ENCODE measurements around the gene SLC6A3. TPM values are rescaled to one million over a fixed set of nuclear protein-coding genes. Genes with fewer than 3 reads are reported as not detected.

Gene SLC6A3
- total RNA-seq, 1 experiment from 2014 or later: 0.05 TPM

DNA sequence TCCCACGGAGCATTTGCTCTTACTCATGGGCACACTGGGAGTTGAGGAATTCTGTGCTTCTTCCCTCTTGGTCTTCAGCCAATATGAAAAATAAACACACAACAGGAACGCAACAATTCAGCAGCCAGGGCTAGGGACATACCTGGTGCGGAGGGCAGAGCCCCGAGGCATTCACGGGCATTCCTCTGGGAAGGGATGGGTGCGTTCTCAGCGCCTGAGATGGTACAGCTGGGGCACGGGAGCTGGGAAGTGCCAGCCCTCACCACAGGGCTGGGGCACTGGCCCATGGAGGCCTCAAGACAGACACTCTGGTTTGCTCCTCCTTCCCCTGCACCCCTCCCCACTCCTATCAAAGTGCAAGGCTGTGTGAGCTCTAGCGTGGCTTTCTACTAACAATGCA lies 2.1 kb downstream of the SLC6A3 start:
- no peak for TF ChIP-seq SIN3A (IDR thresholded peaks at IDR 0.05; ENCODE audit: borderline replicate concordance, insufficient read depth, low read depth, low read length)
- no peak for TF ChIP-seq TCF7L2 (IDR thresholded peaks at IDR 0.05; ENCODE audit: low read depth, low read length)
- TF ChIP-seq POLR2AphosphoS5 (IDR thresholded peaks at IDR 0.05; ENCODE audit: low read depth, low read length): no peak
- TF ChIP-seq, protein P1, sequence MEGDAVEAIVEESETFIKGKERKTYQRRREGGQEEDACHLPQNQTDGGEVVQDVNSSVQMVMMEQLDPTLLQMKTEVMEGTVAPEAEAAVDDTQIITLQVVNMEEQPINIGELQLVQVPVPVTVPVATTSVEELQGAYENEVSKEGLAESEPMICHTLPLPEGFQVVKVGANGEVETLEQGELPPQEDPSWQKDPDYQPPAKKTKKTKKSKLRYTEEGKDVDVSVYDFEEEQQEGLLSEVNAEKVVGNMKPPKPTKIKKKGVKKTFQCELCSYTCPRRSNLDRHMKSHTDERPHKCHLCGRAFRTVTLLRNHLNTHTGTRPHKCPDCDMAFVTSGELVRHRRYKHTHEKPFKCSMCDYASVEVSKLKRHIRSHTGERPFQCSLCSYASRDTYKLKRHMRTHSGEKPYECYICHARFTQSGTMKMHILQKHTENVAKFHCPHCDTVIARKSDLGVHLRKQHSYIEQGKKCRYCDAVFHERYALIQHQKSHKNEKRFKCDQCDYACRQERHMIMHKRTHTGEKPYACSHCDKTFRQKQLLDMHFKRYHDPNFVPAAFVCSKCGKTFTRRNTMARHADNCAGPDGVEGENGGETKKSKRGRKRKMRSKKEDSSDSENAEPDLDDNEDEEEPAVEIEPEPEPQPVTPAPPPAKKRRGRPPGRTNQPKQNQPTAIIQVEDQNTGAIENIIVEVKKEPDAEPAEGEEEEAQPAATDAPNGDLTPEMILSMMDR (IDR thresholded peaks at IDR 0.05): no peak
- TF ChIP-seq, protein P2, sequence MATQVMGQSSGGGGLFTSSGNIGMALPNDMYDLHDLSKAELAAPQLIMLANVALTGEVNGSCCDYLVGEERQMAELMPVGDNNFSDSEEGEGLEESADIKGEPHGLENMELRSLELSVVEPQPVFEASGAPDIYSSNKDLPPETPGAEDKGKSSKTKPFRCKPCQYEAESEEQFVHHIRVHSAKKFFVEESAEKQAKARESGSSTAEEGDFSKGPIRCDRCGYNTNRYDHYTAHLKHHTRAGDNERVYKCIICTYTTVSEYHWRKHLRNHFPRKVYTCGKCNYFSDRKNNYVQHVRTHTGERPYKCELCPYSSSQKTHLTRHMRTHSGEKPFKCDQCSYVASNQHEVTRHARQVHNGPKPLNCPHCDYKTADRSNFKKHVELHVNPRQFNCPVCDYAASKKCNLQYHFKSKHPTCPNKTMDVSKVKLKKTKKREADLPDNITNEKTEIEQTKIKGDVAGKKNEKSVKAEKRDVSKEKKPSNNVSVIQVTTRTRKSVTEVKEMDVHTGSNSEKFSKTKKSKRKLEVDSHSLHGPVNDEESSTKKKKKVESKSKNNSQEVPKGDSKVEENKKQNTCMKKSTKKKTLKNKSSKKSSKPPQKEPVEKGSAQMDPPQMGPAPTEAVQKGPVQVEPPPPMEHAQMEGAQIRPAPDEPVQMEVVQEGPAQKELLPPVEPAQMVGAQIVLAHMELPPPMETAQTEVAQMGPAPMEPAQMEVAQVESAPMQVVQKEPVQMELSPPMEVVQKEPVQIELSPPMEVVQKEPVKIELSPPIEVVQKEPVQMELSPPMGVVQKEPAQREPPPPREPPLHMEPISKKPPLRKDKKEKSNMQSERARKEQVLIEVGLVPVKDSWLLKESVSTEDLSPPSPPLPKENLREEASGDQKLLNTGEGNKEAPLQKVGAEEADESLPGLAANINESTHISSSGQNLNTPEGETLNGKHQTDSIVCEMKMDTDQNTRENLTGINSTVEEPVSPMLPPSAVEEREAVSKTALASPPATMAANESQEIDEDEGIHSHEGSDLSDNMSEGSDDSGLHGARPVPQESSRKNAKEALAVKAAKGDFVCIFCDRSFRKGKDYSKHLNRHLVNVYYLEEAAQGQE (IDR thresholded peaks at IDR 0.05; ENCODE audit: insufficient read depth in 1 of 2, low read depth in 2 of 2, low read length in 1 of 2): no peak
- Histone ChIP-seq H3K4me1 (ENCODE audit: control insufficient read depth, insufficient read depth, low read length) (no peaks in the 10 kb centered on the region), H3K4me3 (ENCODE audit: low read depth in 2 of 2, low read length in 2 of 2) (no peak overlapping the region), H3K36me3 (ENCODE audit: control insufficient read depth, insufficient read depth, low read length) (no peaks in the 10 kb centered on the region), H3K9me3 (ENCODE audit: control insufficient read depth, insufficient read depth, low read depth, low read length) (no peaks in the 10 kb centered on the region), H3K27me3 (ENCODE audit: control insufficient read depth, insufficient read depth, low read length) (peaks cover 8% of the 10 kb centered on the region), H3K27ac (ENCODE audit: low read length) (no peak overlapping the region)
- ChIA-PET POLR2A (no interaction called here), CTCF (no interaction called here)
- intact Hi-C loops (cut with micrococcal nuclease; ENCODE audit: unreplicated experiment) (no loop called here), in situ Hi-C loops (cut with HindIII; ENCODE audit: low pct_unique_long_range_greater_than_20kb, low sequenced_read_pairs) (no loop called here)
- DNase-seq (ENCODE audit: low read depth, low spot score) (no peak), ATAC-seq (no peak)
- no TSS peak for BruUV-seq (replicated peaks)

DNA sequence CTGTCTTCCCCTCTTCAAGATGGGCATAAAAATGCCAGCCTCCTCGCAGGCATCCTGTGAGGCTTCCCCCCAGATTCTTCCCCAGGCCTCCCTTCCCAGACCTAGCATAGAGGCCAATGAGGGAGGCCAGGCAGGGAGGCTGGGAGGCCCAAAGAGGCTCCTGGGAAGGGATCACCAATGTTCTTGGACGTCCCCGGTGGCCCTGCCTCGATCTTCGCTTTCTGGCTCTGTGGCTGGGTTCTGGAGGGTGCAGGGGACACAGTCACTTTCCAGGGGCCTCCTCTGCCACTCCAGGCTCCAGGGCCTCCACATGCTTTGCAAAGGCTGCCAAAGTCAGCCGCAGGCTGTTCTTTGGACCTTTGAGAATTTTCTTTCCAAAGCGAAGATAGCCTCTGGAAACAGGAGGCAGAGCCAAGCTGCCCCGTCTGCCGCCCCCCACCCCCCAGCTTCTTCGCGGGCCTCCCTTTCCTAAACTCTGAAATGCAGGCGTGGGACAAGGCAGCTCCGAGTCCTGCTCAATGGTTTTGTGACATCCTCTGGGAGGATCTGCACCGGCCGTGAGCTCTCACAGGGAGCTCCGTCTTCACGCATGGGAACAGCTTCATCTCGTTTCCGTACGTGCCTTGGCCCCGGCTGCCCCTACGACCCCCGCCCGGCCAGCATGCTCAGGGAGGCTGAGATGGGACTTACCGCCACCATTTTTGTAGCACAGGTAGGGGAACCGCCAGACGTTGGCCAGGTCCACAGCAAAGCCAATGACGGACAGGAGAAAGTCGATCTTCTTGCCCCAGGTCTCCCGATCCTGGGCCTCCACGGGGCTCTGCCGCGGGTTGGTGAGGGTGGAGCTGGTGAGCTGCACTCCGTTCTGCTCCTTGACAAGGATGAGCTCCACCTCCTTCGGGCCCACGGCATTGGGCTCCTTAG lies 2.8 kb downstream of the SLC6A3 start:
- CTCF ChIA-PET: no interaction called here
- no peak overlapping the region for H3K4me3 ChIP-seq (ENCODE audit: low read depth in 2 of 2, low read length in 2 of 2)
- no peaks in the 10 kb centered on the region for H3K9me3 ChIP-seq (ENCODE audit: control insufficient read depth, insufficient read depth, low read depth, low read length)
- POLR2A ChIA-PET: no interaction called here
- in situ Hi-C loops (cut with HindIII; ENCODE audit: low pct_unique_long_range_greater_than_20kb, low sequenced_read_pairs): no loop called here
- no peaks in the 10 kb centered on the region for H3K36me3 ChIP-seq (ENCODE audit: control insufficient read depth, insufficient read depth, low read length)
- H3K27me3 ChIP-seq (ENCODE audit: control insufficient read depth, insufficient read depth, low read length): peaks cover 8% of the 10 kb centered on the region
- TF ChIP-seq, protein P1 (IDR thresholded peaks at IDR 0.05): no peak
- TF ChIP-seq SIN3A (IDR thresholded peaks at IDR 0.05; ENCODE audit: borderline replicate concordance, insufficient read depth, low read depth, low read length) (no peak), TCF7L2 (IDR thresholded peaks at IDR 0.05; ENCODE audit: low read depth, low read length) (no peak), POLR2AphosphoS5 (IDR thresholded peaks at IDR 0.05; ENCODE audit: low read depth, low read length) (no peak)
- TF ChIP-seq, protein P2 (IDR thresholded peaks at IDR 0.05; ENCODE audit: insufficient read depth in 1 of 2, low read depth in 2 of 2, low read length in 1 of 2): no peak
- BruUV-seq (replicated peaks): no TSS peak
- intact Hi-C loops (cut with micrococcal nuclease; ENCODE audit: unreplicated experiment): no loop called here
- H3K27ac ChIP-seq (ENCODE audit: low read length): no peak overlapping the region
- no peak for DNase-seq (ENCODE audit: low read depth, low spot score)
- peaks cover 2% of the 10 kb centered on the region; the same call in 1 of the 2 replicates for H3K4me1 ChIP-seq (ENCODE audit: control insufficient read depth, insufficient read depth, low read length)
- no peak for ATAC-seq

All from Panc1 (cell line).